Choroid plexus epithelial cell (primary cell): ENCODE data around the gene MAP3K21.

Source experiments
- DNase-seq: peaks from one replicate; pipeline ENCODE4 v3.0.0-alpha.2; 2010; ENCODE audit warnings: low read depth
- H3K4me3 ChIP-seq: 2 replicates; pipeline ENCODE4 v1.5.1; 2011; ENCODE audit warnings: low read depth, mild to moderate bottlenecking, control low read depth, low read length, moderate library complexity
- CTCF ChIP-seq: conservative IDR thresholded peaks from 2 replicates; pipeline ENCODE4 v1.5.1; 2011; ENCODE audit warnings: low read depth, mild to moderate bottlenecking, control low read depth, inconsistent platforms, low read length, moderate library complexity

Gene MAP3K21

GRCh38 chr1:233334092-233334491, 6.6 kb downstream of the MAP3K21 start:
- no peak overlapping the region for H3K4me3 ChIP-seq
- no peak for TF ChIP-seq CTCF
- DNase-seq: no peak

GRCh38 chr1:233336554-233337456, 9.3 kb downstream of the MAP3K21 start:
- H3K4me3 ChIP-seq: no peak overlapping the region
- DNase-seq: no peak
- TF ChIP-seq CTCF: no peak

GRCh38 chr1:233337505-233337904, 10.0 kb downstream of the MAP3K21 start:
- TF ChIP-seq CTCF: no peak
- H3K4me3 ChIP-seq: no peak overlapping the region
- DNase-seq: no peak

GRCh38 chr1:233338102-233338501, 10.6 kb downstream of the MAP3K21 start:
- TF ChIP-seq CTCF: no peak
- H3K4me3 ChIP-seq: no peak overlapping the region
- DNase-seq: no peak

- no peak for DNase-seq
- TF ChIP-seq CTCF: no peak
- H3K4me3 ChIP-seq: no peak overlapping the region
Measured at GRCh38 chr1:233340031-233340555, 12.6 kb downstream of the MAP3K21 start.

- TF ChIP-seq CTCF: no peak
- H3K4me3 ChIP-seq: no peak overlapping the region
- no peak for DNase-seq
Measured at GRCh38 chr1:233340966-233341516, 13.5 kb downstream of the MAP3K21 start.
